T-cell (primary cell): ENCODE measurements around the gene BICD1. TPM values are rescaled to one million over a fixed set of nuclear protein-coding genes. Genes with fewer than 3 reads are reported as not detected.

Experiments
- ATAC-seq, 4 experiments: fragments of 200-7000 bp in 3 of 4; fragments of 150-1000 bp in 1 of 4; cut with Tn5 transposase; replicated peaks in 1 of 4; 1 replicate in 3 of 4; 2 replicates in 1 of 4; pipeline ENCODE4 v1.10.0; 2021; ENCODE audit warnings: moderate library complexity in 3 of 4, mild to moderate bottlenecking in 2 of 4, moderate number of reproducible peaks in 1 of 4
- CTCF ChIA-PET, 2 donors: fragments of 300-600 bp; sonication (Branson Sonifier 250); formaldehyde crosslinking; loops; one replicate each; lab custom pipeline; 2022; ENCODE audit warnings: antibody characterized with exemption in 2 of 2; lab: Charles Lee
- POLR2A ChIA-PET, 2 donors: fragments of 300-600 bp; sonication (Branson Sonifier 250); formaldehyde crosslinking; loops; one replicate each; lab custom pipeline; 2022; ENCODE audit warnings: antibody characterized with exemption in 2 of 2; lab: Charles Lee
- DNase-seq, 35 experiments: peaks; one replicate each; pipeline versions ENCODE4 v3.0.0 to v3.0.0-alpha.2; 2013 to 2023
- H3K27ac ChIP-seq: one replicate; pipeline ENCODE4 v1.5.1; 2013; ENCODE audit warnings: low read length
- H3K27me3 ChIP-seq, 2 experiments: replicated peaks in 1 of 2; 1 replicate in 1 of 2; 2 replicates in 1 of 2; pipeline versions ENCODE4 v1.6.1 to v1.7.0; 2013; ENCODE audit warnings: low read length in 1 of 2, mixed read lengths in 1 of 2; ENCODE audit not compliant: control insufficient read depth in 2 of 2, insufficient read depth in 2 of 2; ENCODE audit errors: extremely low read depth in 1 of 2
- H3K36me3 ChIP-seq, 2 donors: 1 replicate in 1 of 2; 2 replicates in 1 of 2; pipeline versions ENCODE4 v1.6.1 to v1.7.0; 2013; ENCODE audit warnings: low read length in 1 of 2; ENCODE audit not compliant: control insufficient read depth in 2 of 2, insufficient read depth in 1 of 2; ENCODE audit errors: extremely low read depth in 1 of 2
- H3K4me1 ChIP-seq, 2 experiments: 1 replicate in 1 of 2; 2 replicates in 1 of 2; pipeline versions ENCODE4 v1.6.1 to v1.7.0; 2013; ENCODE audit warnings: low read length in 2 of 2, mixed read lengths in 1 of 2; ENCODE audit not compliant: insufficient read depth in 2 of 2, control insufficient read depth in 1 of 2; ENCODE audit errors: extremely low read depth in 1 of 2
- H3K4me3 ChIP-seq, 2 donors: 1 replicate in 1 of 2; 2 replicates in 1 of 2; pipeline versions ENCODE4 v1.5.1 to v1.7.0; 2013; ENCODE audit warnings: mild to moderate bottlenecking in 2 of 2, low read length in 1 of 2, moderate library complexity in 1 of 2; ENCODE audit not compliant: control insufficient read depth in 1 of 2; ENCODE audit errors: extremely low read depth in 1 of 2
- H3K9me3 ChIP-seq: 2 replicates; pipeline ENCODE4 v1.7.0; 2013
- H3K27ac Mint-ChIP-seq, 2 donors: one replicate each; pipeline ENCODE4 v1.8.0; 2020 to 2021; ENCODE audit warnings: mild to moderate bottlenecking in 2 of 2, mixed read lengths in 2 of 2
- H3K27me3 Mint-ChIP-seq, 2 donors: one replicate each; pipeline ENCODE4 v1.8.0; 2021 to 2022; ENCODE audit warnings: mixed read lengths in 2 of 2
- H3K36me3 Mint-ChIP-seq: one replicate; pipeline ENCODE4 v1.8.0; 2021; ENCODE audit warnings: mixed read lengths
- H3K4me1 Mint-ChIP-seq, 3 donors: one replicate each; pipeline ENCODE4 v1.8.0; 2020 to 2022; ENCODE audit warnings: mixed read lengths in 3 of 3, mild to moderate bottlenecking in 1 of 3
- H3K4me3 Mint-ChIP-seq, 3 donors: one replicate each; pipeline ENCODE4 v1.8.0; 2020 to 2022; ENCODE audit warnings: mild to moderate bottlenecking in 3 of 3, mixed read lengths in 3 of 3, moderate library complexity in 3 of 3
- H3K9me3 Mint-ChIP-seq, 3 donors: one replicate each; pipeline ENCODE4 v1.8.0; 2020 to 2022; ENCODE audit warnings: mixed read lengths in 3 of 3
- WGBS: methylation state at CpG from one replicate; pipeline ENCODE4 v1.1.5; 2013; ENCODE audit warnings: missing lambda C conversion rate; ENCODE audit not compliant: insufficient coverage; 5-methylcytosine and 5-hydroxymethylcytosine counted together
- total RNA-seq, 35 experiments: library from RNA in 6 of 35; stranded (reverse) in 6 of 35; fragments of 120-200 nt in 1 of 35; gene quantifications; one replicate each; pipeline versions ENCODE4 v1.2.1 to v1.2.4 and lab custom pipeline; 2013 to 2026

BICD1 gene
- total RNA-seq, 5 donors from 2014 or later (not counting 1 experiment from before 2014, with no cell fraction given) = 17.2 to 19.6 (median 19.1) TPM

DNA sequence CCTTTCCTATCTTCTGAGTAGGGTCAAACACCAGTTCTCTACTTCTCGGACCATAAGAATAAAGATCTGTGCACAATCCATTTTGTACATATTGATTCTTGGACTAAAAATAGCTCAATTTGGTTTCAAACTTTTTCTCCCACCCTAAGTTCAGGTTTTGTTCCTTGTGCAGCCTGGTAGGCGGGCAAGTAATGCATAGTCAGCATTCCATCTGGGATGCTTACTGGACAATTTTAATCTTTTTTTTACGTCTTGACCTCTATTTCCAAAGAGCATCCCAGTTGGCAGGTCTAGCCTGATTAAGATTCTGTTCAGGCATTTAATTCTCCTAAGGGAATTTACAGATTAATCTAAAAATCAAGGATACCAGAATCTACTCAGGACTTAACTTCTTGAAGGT is 126.9 kb downstream of the BICD1 start:
- POLR2A ChIA-PET = no interaction called here
- Mint-ChIP-seq H3K4me1 (no peaks in the 10 kb centered on the region), H3K4me3 (no peak overlapping the region), H3K9me3 (peaks cover 0 to 10% (median 8%) of the 10 kb centered on the region in 3 donors), H3K27ac (no peak overlapping the region), H3K36me3 (peaks cover 14% of the 10 kb centered on the region), H3K27me3 (no peaks in the 10 kb centered on the region)
- no peak overlapping the region for H3K27ac ChIP-seq
- ATAC-seq (no peak), DNase-seq (no peak)
- 100% methylated on average over 1 of the region's 3 CpGs for WGBS
- CTCF ChIA-PET = interaction anchor here in 1 of 2 donors (0.6 kb wide), 2 partner anchors 157 to 302 kb away, joined by 5 to 7 read pairs; no protein-coding TSS in a partner anchor
- no peaks in the 10 kb centered on the region for H3K27me3 ChIP-seq
- no peak overlapping the region for H3K4me3 ChIP-seq
- no peaks in the 10 kb centered on the region for H3K4me1 ChIP-seq
- no peaks in the 10 kb centered on the region for H3K36me3 ChIP-seq
- no peaks in the 10 kb centered on the region for H3K9me3 ChIP-seq

DNA sequence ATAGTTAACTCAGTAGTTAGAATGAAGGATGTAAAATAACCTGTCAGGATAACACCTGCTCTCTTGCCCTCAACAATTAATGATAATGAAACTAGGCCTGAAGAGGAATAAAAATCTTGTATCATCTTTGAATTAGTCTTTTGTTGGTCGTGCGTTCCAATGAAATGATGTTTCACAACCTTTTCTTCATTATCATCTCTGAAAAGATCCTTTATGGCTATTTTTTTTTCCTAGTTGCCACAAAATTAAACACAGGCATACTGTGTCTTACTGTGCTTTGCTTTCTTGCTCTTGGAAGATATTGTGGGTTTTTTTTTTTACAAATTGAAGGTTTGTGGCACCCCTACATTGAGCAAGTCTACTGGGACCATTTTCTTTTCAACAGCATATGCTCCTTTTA is 128.6 kb downstream of the BICD1 start:
- H3K36me3 ChIP-seq = no peaks in the 10 kb centered on the region
- no CpG with 5 or more reads among the region's 2 CpGs for WGBS
- DNase-seq = no peak
- no peaks in the 10 kb centered on the region for H3K27me3 Mint-ChIP-seq
- ATAC-seq = no peak
- H3K4me1 Mint-ChIP-seq = no peaks in the 10 kb centered on the region
- no peak overlapping the region for H3K27ac ChIP-seq
- H3K9me3 Mint-ChIP-seq = peaks cover 0 to 10% (median 8%) of the 10 kb centered on the region in 3 donors
- no peak overlapping the region for H3K4me3 ChIP-seq
- ChIA-PET CTCF (no interaction called here), POLR2A (no interaction called here)
- H3K36me3 Mint-ChIP-seq = peaks cover 14% of the 10 kb centered on the region
- no peaks in the 10 kb centered on the region for H3K27me3 ChIP-seq
- no peaks in the 10 kb centered on the region for H3K4me1 ChIP-seq
- no peaks in the 10 kb centered on the region for H3K9me3 ChIP-seq
- H3K27ac Mint-ChIP-seq = no peak overlapping the region
- H3K4me3 Mint-ChIP-seq = no peak overlapping the region

DNA sequence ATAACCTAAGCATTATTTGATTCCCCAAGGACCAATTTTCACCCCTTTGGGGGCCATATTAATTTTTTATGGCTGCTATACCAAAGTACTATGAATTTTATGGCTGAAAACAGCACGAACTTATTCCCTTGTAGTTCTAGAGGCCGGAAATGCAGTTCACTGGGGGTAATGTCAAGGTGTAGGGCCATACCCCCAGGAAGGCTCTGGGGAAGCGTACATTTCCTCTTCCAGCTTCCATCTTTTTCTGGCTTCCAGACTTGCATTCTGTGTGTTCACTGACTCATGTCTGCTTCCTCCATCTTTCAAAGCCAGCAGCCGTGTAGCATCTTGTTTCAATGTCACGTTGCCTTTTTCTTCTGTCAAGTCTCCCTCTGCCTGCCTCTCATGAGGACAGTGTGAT is 133.5 kb downstream of the BICD1 start:
- Histone ChIP-seq H3K4me1 (no peaks in the 10 kb centered on the region), H3K9me3 (no peaks in the 10 kb centered on the region), H3K36me3 (no peaks in the 10 kb centered on the region), H3K27me3 (no peaks in the 10 kb centered on the region), H3K27ac (no peak overlapping the region), H3K4me3 (no peak overlapping the region)
- CTCF ChIA-PET = no interaction called here
- WGBS = 100% methylated on average over 2 of the region's 5 CpGs
- Mint-ChIP-seq H3K9me3 (peaks cover 0 to 10% (median 8%) of the 10 kb centered on the region in 3 donors), H3K4me3 (no peak overlapping the region), H3K27me3 (no peaks in the 10 kb centered on the region), H3K4me1 (no peaks in the 10 kb centered on the region), H3K36me3 (peaks cover 11% of the 10 kb centered on the region), H3K27ac (no peak overlapping the region)
- ATAC-seq = no peak
- POLR2A ChIA-PET = no interaction called here
- DNase-seq = no peak

DNA sequence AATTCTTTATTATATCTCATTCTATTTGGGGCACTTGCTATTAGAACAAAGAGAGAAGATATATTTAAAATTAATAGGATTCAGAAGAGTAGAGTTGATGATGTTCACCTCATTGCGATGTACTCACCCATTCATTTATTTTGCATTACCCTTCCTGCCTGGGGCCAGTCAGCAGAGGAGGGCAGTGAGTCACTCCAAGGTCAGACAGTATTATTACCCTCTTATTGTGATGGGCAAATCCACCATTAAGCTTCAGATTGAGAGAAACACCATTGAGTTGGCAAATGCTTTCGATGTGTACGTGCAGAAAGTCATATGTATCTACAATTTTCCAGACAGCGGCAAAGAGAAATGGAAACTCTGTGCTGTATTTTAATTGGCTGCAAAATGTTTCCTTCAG is 134.2 kb downstream of the BICD1 start:
- ChIA-PET POLR2A (no interaction called here), CTCF (no interaction called here)
- Mint-ChIP-seq H3K4me1 (no peaks in the 10 kb centered on the region), H3K27me3 (no peaks in the 10 kb centered on the region), H3K36me3 (peaks cover 11% of the 10 kb centered on the region), H3K27ac (no peak overlapping the region), H3K9me3 (peaks cover 0 to 10% (median 8%) of the 10 kb centered on the region in 3 donors), H3K4me3 (no peak overlapping the region)
- no peaks in the 10 kb centered on the region for H3K36me3 ChIP-seq
- H3K9me3 ChIP-seq = no peaks in the 10 kb centered on the region
- DNase-seq (no peak), ATAC-seq (no peak)
- H3K4me1 ChIP-seq = no peaks in the 10 kb centered on the region
- H3K27ac ChIP-seq = no peak overlapping the region
- H3K4me3 ChIP-seq = no peak overlapping the region
- 90% methylated on average over 2 of the region's 4 CpGs for WGBS
- H3K27me3 ChIP-seq = no peaks in the 10 kb centered on the region

DNA sequence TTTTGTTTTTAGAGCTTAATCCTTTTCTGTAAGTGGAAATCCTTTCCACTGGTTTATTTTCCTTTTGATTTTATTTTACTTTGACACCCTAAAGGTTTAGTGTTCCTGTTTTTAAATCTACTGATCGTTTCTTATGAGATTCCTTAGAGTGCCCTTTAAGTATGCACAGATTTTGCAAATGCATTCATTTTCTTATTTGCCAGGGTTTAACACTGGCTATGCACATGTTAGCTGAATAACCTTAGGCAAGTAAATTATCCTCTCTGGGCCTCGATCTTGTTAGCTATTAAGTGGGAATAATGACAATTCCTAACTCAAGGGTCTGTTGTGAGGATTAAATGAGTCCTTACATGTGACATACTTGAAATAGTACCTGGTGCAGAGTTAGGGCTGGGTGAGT is 136.0 kb downstream of the BICD1 start:
- Histone ChIP-seq H3K27ac (no peak overlapping the region), H3K4me3 (no peak overlapping the region), H3K4me1 (no peaks in the 10 kb centered on the region), H3K27me3 (no peaks in the 10 kb centered on the region), H3K9me3 (no peaks in the 10 kb centered on the region), H3K36me3 (no peaks in the 10 kb centered on the region)
- no peaks in the 10 kb centered on the region for H3K27me3 Mint-ChIP-seq
- no peak for DNase-seq
- H3K9me3 Mint-ChIP-seq = peaks cover 0 to 2% (median under 1%) of the 10 kb centered on the region in 3 donors
- H3K27ac Mint-ChIP-seq = no peak overlapping the region
- ATAC-seq = no peak
- CTCF ChIA-PET = interaction anchor here in 1 of 2 donors (0.6 to 0.7 kb wide), 2 partner anchors 22 to 615 kb away, joined by 4 read pairs; no protein-coding TSS in a partner anchor
- POLR2A ChIA-PET = no interaction called here
- no peaks in the 10 kb centered on the region for H3K4me1 Mint-ChIP-seq
- peaks cover 3% of the 10 kb centered on the region for H3K36me3 Mint-ChIP-seq
- H3K4me3 Mint-ChIP-seq = no peak overlapping the region
- 100% methylated on average over 2 of the region's 2 CpGs for WGBS

DNA sequence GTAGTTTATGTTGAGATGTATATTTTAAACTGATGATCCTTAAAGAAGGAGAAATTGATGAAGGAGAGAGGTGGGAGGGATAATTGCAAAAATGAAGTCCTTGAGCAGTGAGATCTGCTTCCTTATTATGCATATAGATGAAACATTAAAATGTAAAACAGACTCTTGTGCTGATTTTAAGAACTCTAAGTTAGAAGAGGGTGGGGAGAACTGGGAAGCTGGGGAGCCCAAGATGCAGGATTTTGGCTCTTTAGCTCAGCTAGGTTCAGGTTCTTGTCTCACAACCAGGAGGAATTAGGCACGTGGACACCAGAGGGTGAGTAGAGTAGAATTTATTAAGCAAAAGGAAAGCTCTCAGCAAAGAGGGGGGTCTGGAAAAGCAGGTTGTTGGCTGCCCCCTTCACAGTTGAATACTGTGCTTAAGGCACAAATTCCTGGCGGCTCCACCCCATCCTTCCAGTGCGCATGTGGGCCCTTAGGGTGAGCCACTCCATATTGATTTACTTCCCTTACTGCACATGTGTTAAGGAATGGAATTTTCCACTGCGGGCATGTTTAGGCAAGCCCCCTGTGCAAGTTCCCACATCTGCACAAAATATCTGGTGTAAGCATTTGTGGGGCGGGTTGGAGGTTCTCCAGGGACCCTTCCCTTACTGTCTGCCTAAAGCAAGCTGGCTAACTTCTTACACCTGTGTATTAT is 141.9 kb downstream of the BICD1 start:
- DNase-seq (no peak), ATAC-seq (no peak)
- Histone ChIP-seq H3K27me3 (no peaks in the 10 kb centered on the region), H3K36me3 (no peaks in the 10 kb centered on the region), H3K4me1 (no peaks in the 10 kb centered on the region), H3K4me3 (no peak overlapping the region), H3K9me3 (no peaks in the 10 kb centered on the region), H3K27ac (no peak overlapping the region)
- WGBS = 100% methylated on average over 1 of the region's 5 CpGs
- H3K4me1 Mint-ChIP-seq = no peaks in the 10 kb centered on the region
- ChIA-PET POLR2A (no interaction called here), CTCF (no interaction called here)
- H3K27me3 Mint-ChIP-seq = no peaks in the 10 kb centered on the region
- peaks cover 4% of the 10 kb centered on the region for H3K36me3 Mint-ChIP-seq
- no peak overlapping the region for H3K27ac Mint-ChIP-seq
- no peak overlapping the region for H3K4me3 Mint-ChIP-seq
- no peaks in the 10 kb centered on the region for H3K9me3 Mint-ChIP-seq
